ENCODE results near the gene NSDHL.
A peak's percentile ranks its signal among the peaks of the same experiment; 100 is the strongest.

The NSDHL gene

GRCh38 chrX:152845618-152846240, 14.9 kb downstream of the NSDHL start:
- no peak for DNase-seq

- no peak for DNase-seq
These were observed 16.4 kb downstream of the NSDHL start for GRCh38 chrX:152847281-152847680.

- no peak for DNase-seq
These were observed 19.6 kb downstream of the NSDHL start for GRCh38 chrX:152850465-152850864.

GRCh38 chrX:152853986-152854385, 23.1 kb downstream of the NSDHL start:
- DNase-seq = no peak

- no peak for DNase-seq
These were observed 30.3 kb downstream of the NSDHL start for GRCh38 chrX:152861116-152861515.

GRCh38 chrX:152861826-152862225, 31.0 kb downstream of the NSDHL start:
- DNase-seq = no peak

GRCh38 chrX:152865232-152865920, 34.5 kb downstream of the NSDHL start:
- peak; percentile 26 for DNase-seq

- DNase-seq = no peak
These were observed 35.5 kb downstream of the NSDHL start for GRCh38 chrX:152866386-152866785.

- no peak for DNase-seq
These were observed 39.1 kb downstream of the NSDHL start for GRCh38 chrX:152869972-152870371.

- no peak for DNase-seq
These were observed 40.4 kb downstream of the NSDHL start for GRCh38 chrX:152871260-152871659.

GRCh38 chrX:152872522-152872921, 41.7 kb downstream of the NSDHL start:
- no peak for DNase-seq

GRCh38 chrX:152873361-152873760, 42.5 kb downstream of the NSDHL start:
- no peak for DNase-seq

GRCh38 chrX:152876931-152877840, 46.3 kb downstream of the NSDHL start:
- DNase-seq = no peak

GRCh38 chrX:152878976-152879755, 48.3 kb downstream of the NSDHL start:
- DNase-seq = no peak

- DNase-seq = no peak
These were observed 50.4 kb downstream of the NSDHL start for GRCh38 chrX:152881289-152881688.

GRCh38 chrX:152884171-152884570, 53.3 kb downstream of the NSDHL start:
- no peak for DNase-seq

GRCh38 chrX:152886716-152887115, 55.9 kb downstream of the NSDHL start:
- DNase-seq = no peak

- no peak for DNase-seq
These were observed 61.6 kb downstream of the NSDHL start for GRCh38 chrX:152892499-152892898.

- peak; percentile 74 for DNase-seq
These were observed 62.4 kb downstream of the NSDHL start for GRCh38 chrX:152892999-152893891.

GRCh38 chrX:152893980-152894610, 63.2 kb downstream of the NSDHL start:
- no peak for DNase-seq

- no peak for DNase-seq
These were observed 64.3 kb downstream of the NSDHL start for GRCh38 chrX:152895121-152895520.
